Transverse colon (tissue), 4 donors: Measurements from ENCODE around the gene ZFYVE21.

ENCODE experiments used
- CTCF ChIP-seq, 5 experiments: fragments of 200-600 bp in 3 of 5; fragments of 450-650 bp in 2 of 5; sonication (generic) in 3 of 5; IDR thresholded peaks; 1 replicate in 2 of 5; 2 replicates in 3 of 5; pipeline ENCODE4 v1.5.1; 2016 to 2017; ENCODE audit warnings: antibody characterized with exemption in 5 of 5, inconsistent platforms in 3 of 5, mild to moderate bottlenecking in 2 of 5, moderate library complexity in 1 of 5
- EP300 ChIP-seq: sonication (generic); formaldehyde crosslinking; IDR thresholded peaks from one replicate; pipeline ENCODE4 v1.6.1; 2017; ENCODE audit warnings: antibody characterized with exemption, low read depth
- POLR2A ChIP-seq: fragments of 450-650 bp; IDR thresholded peaks from one replicate; pipeline ENCODE4 v1.6.1; 2016; ENCODE audit warnings: antibody characterized with exemption, mild to moderate bottlenecking, moderate library complexity
- POLR2AphosphoS5 ChIP-seq, 3 donors: sonication (generic); formaldehyde crosslinking; IDR thresholded peaks; one replicate each; pipeline ENCODE4 v1.6.1; 2016; ENCODE audit warnings: antibody characterized with exemption in 3 of 3

- TF ChIP-seq POLR2AphosphoS5 (IDR thresholded peaks at IDR 0.05) (no peak), CTCF (IDR thresholded peaks at IDR 0.05) (no peak), EP300 (no peak), POLR2A (no peak)
Measured at GRCh38 chr14:103735439-103735814, 19.8 kb downstream of the ZFYVE21 start.
